Activated B cell treated with CpG ODN at 0.5 μM for 24 hours (primary cell): ENCODE measurements around the gene SSTR1. TPM values are rescaled to one million over a fixed set of nuclear protein-coding genes. Genes with fewer than 3 reads are reported as not detected.
"Not testable (repeated sequence)": the region's sequence is repeated elsewhere in the genome, so short reads cannot be mapped to it uniquely, and the experiment has no call there.

Experiments used
- ATAC-seq: fragments of 200-7000 bp; cut with Tn5 transposase; one replicate; pipeline ENCODE4 v1.10.0; 2021; ENCODE audit warnings: low read depth, mild to moderate bottlenecking, moderate library complexity
- CTCF ChIA-PET: fragments of 350-600 bp; sonication (Branson Sonifier 250); formaldehyde crosslinking; loops from one replicate; lab custom pipeline; 2021; ENCODE audit warnings: antibody characterized with exemption; lab: Charles Lee
- POLR2A ChIA-PET: fragments of 350-600 bp; sonication (Branson Sonifier 250); formaldehyde crosslinking; loops from one replicate; lab custom pipeline; 2021; ENCODE audit warnings: antibody characterized with exemption; lab: Charles Lee
- DNase-seq: peaks from one replicate; pipeline ENCODE4 v3.0.0; 2022
- H3K27ac Mint-ChIP-seq: one replicate; pipeline ENCODE4 v1.8.0; 2020; ENCODE audit warnings: mixed read lengths
- H3K27me3 Mint-ChIP-seq: one replicate; pipeline ENCODE4 v1.8.0; 2021; ENCODE audit warnings: mixed read lengths
- H3K36me3 Mint-ChIP-seq: one replicate; pipeline ENCODE4 v1.8.0; 2021; ENCODE audit warnings: low read depth, mixed read lengths
- H3K4me1 Mint-ChIP-seq: one replicate; pipeline ENCODE4 v1.8.0; 2021; ENCODE audit warnings: mixed read lengths
- H3K4me3 Mint-ChIP-seq: one replicate; pipeline ENCODE4 v1.8.0; 2020; ENCODE audit warnings: mild to moderate bottlenecking, mixed read lengths
- H3K9me3 Mint-ChIP-seq: one replicate; pipeline ENCODE4 v1.8.0; 2020; ENCODE audit warnings: mixed read lengths
- CTCF ChIP-seq: fragments of 200-600 bp; IDR thresholded peaks from one replicate; pipeline ENCODE4 v1.8.0; 2022; ENCODE audit warnings: antibody characterized with exemption, mild to moderate bottlenecking
- intact Hi-C: fragments of 100-400 bp; cut with micrococcal nuclease; formaldehyde crosslinking; loops from one replicate; pipeline ENCODE4 v1.15.1; 2024
- total RNA-seq: library from RNA; stranded (reverse); gene quantifications from 2 replicates; pipeline ENCODE4 v1.2.3, GENCODE V29; 2022

SSTR1 gene
- total RNA-seq, 1 donor from 2014 or later = not detected

- TF ChIP-seq CTCF = no peak
- no peak overlapping the region for H3K27ac Mint-ChIP-seq
- no peaks in the 10 kb centered on the region for H3K27me3 Mint-ChIP-seq
- ChIA-PET CTCF (no interaction called here), POLR2A (no interaction called here)
- no peaks in the 10 kb centered on the region for H3K36me3 Mint-ChIP-seq
- no peak overlapping the region for H3K4me3 Mint-ChIP-seq
- intact Hi-C loops = no loop called here
- DNase-seq (no peak), ATAC-seq (no peak)
- H3K4me1 Mint-ChIP-seq = no peaks in the 10 kb centered on the region
- H3K9me3 Mint-ChIP-seq = no peaks in the 10 kb centered on the region
Observed at GRCh38 chr14:38186216-38186615, 21.5 kb upstream of the SSTR1 start.

- Mint-ChIP-seq H3K27me3 (no peaks in the 10 kb centered on the region), H3K4me1 (no peaks in the 10 kb centered on the region), H3K36me3 (no peaks in the 10 kb centered on the region), H3K27ac (no peak overlapping the region), H3K9me3 (no peaks in the 10 kb centered on the region), H3K4me3 (no peak overlapping the region)
- DNase-seq = no peak
- CTCF ChIA-PET = no interaction called here
- TF ChIP-seq CTCF = no peak
- intact Hi-C loops = no loop called here
- no peak for ATAC-seq
- POLR2A ChIA-PET = no interaction called here
Observed at GRCh38 chr14:38187528-38187927, 20.2 kb upstream of the SSTR1 start.

GRCh38 chr14:38189930-38190726 lies 17.6 kb upstream of the SSTR1 start:
- ChIA-PET CTCF (no interaction called here), POLR2A (no interaction called here)
- Mint-ChIP-seq H3K36me3 (no peaks in the 10 kb centered on the region), H3K9me3 (no peaks in the 10 kb centered on the region), H3K27ac (no peak overlapping the region), H3K4me1 (no peaks in the 10 kb centered on the region), H3K4me3 (no peak overlapping the region), H3K27me3 (no peaks in the 10 kb centered on the region)
- no peak for ATAC-seq
- intact Hi-C loops = no loop called here
- no peak for DNase-seq
- TF ChIP-seq CTCF = no peak

GRCh38 chr14:38190846-38191245 lies 16.9 kb upstream of the SSTR1 start:
- H3K4me1 Mint-ChIP-seq, intact Hi-C loops, POLR2A ChIA-PET, DNase-seq, ATAC-seq, H3K27ac Mint-ChIP-seq, H3K36me3 Mint-ChIP-seq, H3K4me3 Mint-ChIP-seq, CTCF ChIA-PET, H3K27me3 Mint-ChIP-seq, H3K9me3 Mint-ChIP-seq: not testable (repeated sequence)

- H3K36me3 Mint-ChIP-seq, H3K4me3 Mint-ChIP-seq: not testable (repeated sequence)
Observed at GRCh38 chr14:38191491-38191890, 16.2 kb upstream of the SSTR1 start.

GRCh38 chr14:38197001-38197783 lies 10.5 kb upstream of the SSTR1 start:
- ChIA-PET CTCF (no interaction called here), POLR2A (no interaction called here)
- Mint-ChIP-seq H3K27me3 (no peaks in the 10 kb centered on the region), H3K4me3 (no peak overlapping the region), H3K4me1 (no peaks in the 10 kb centered on the region), H3K27ac (no peak overlapping the region), H3K9me3 (no peaks in the 10 kb centered on the region), H3K36me3 (no peaks in the 10 kb centered on the region)
- no peak for TF ChIP-seq CTCF
- intact Hi-C loops = no loop called here
- no peak for DNase-seq
- no peak for ATAC-seq

More at GRCh38 chr14:38191491-38191890, 16.2 kb upstream of the SSTR1 start:
- H3K27me3 Mint-ChIP-seq, CTCF ChIA-PET, intact Hi-C loops, ATAC-seq, H3K4me1 Mint-ChIP-seq, H3K9me3 Mint-ChIP-seq, H3K27ac Mint-ChIP-seq, DNase-seq, POLR2A ChIA-PET: not testable (repeated sequence)
